ENCODE results near the gene SGCA. TPM values are rescaled to one million over a fixed set of nuclear protein-coding genes. Genes with fewer than 3 reads are reported as not detected.

Gene SGCA
- total and polyA plus RNA-seq, 2 of the 13 experiments (the other 11 are each of a cell fraction or from before 2014, with no cell fraction given): not detected

DNA sequence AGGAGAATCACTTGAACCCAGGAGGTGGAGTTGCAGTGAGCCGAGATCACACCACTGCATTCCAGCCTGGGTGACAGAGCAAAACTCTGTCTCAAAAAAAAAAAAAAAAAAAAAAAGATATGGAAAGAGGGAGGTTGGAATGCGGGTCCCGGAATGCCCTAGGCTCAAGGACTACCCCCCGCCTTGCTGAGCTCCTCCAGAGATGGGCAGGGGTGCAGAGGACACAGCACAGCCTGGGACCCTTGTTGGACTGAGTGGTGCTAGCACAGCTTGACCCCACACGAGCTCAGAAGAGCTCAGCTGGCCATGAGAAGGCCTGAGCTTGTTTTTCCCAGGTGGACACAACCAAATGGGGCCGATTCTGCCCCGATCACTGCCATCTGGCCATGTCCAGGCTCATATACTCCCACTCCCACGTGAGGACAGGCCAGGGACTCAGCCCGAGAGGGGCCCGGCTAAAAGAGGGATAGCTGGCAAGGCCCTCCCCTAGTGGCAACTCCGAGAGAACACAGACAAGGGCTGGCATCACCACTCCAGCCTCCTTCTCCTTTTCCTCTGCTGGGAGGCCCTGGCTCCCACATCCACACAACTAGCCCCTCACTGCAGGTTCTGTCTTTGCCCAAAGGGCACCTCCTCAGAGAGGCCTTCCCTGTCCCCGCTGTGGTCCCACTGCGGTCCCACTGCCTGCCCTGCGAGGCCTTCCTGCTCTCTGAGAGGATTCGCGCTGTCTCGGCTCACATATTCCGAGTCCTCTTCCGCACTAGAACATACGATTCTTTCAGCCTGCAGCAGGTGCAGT is 11.0 kb downstream of the SGCA start:
- FAIRE-seq: no peak
- H3K9ac ChIP-seq (ENCODE audit: insufficient read depth, low read depth, low read length): no peak overlapping the region
- TF ChIP-seq ZNF460 (CRISPR knock-in tag; IDR thresholded peaks at IDR 0.05; ENCODE audit: borderline replicate concordance) (peak; percentile 5; the same call in 1 of the 2 replicates), MTA3 (CRISPR knock-in tag; IDR thresholded peaks at IDR 0.05) (no peak), NCOA2 (CRISPR knock-in tag; IDR thresholded peaks at IDR 0.05) (no peak), HNF4A (CRISPR knock-in tag; IDR thresholded peaks at IDR 0.05) (no peak), ZNF343 (CRISPR knock-in tag; IDR thresholded peaks at IDR 0.05) (0 out of 2 replicates have a peak, but pooled peaks have one; percentile 36), NFE2L1 (CRISPR knock-in tag; IDR thresholded peaks at IDR 0.05; ENCODE audit: borderline replicate concordance) (0 out of 2 replicates have a peak, but pooled peaks have one; percentile 52), ZNF367 (CRISPR knock-in tag; IDR thresholded peaks at IDR 0.05; ENCODE audit: borderline replicate concordance) (no peak), HNRNPL (IDR thresholded peaks at IDR 0.05; ENCODE audit: low read depth, low read length) (0 out of 2 replicates have a peak, but pooled peaks have one; percentile 59), ZNF569 (CRISPR knock-in tag; IDR thresholded peaks at IDR 0.05; ENCODE audit: borderline replicate concordance) (no peak), ZNF24 (IDR thresholded peaks at IDR 0.05) (no peak), ZNF10 (CRISPR knock-in tag; IDR thresholded peaks at IDR 0.05; ENCODE audit: borderline replicate concordance, low read depth) (no peak), TMF1 (CRISPR knock-in tag; IDR thresholded peaks at IDR 0.05; ENCODE audit: low read depth) (no peak), NR2F2 (IDR thresholded peaks at IDR 0.05; ENCODE audit: borderline replicate concordance, low read depth) (no peak), KDM6A (CRISPR knock-in tag; IDR thresholded peaks at IDR 0.05; ENCODE audit: low read depth) (no peak), BCL6 (CRISPR knock-in tag; IDR thresholded peaks at IDR 0.05) (no peak), MYNN (CRISPR knock-in tag; IDR thresholded peaks at IDR 0.05; ENCODE audit: low read depth) (no peak), GZF1 (CRISPR knock-in tag; IDR thresholded peaks at IDR 0.05) (no peak), PPARG (CRISPR knock-in tag; conservative IDR thresholded peaks at IDR 0.05) (no peak), ZKSCAN8 (CRISPR knock-in tag; IDR thresholded peaks at IDR 0.05; ENCODE audit: borderline replicate concordance) (no peak)
- TF ChIP-seq, protein P1, sequence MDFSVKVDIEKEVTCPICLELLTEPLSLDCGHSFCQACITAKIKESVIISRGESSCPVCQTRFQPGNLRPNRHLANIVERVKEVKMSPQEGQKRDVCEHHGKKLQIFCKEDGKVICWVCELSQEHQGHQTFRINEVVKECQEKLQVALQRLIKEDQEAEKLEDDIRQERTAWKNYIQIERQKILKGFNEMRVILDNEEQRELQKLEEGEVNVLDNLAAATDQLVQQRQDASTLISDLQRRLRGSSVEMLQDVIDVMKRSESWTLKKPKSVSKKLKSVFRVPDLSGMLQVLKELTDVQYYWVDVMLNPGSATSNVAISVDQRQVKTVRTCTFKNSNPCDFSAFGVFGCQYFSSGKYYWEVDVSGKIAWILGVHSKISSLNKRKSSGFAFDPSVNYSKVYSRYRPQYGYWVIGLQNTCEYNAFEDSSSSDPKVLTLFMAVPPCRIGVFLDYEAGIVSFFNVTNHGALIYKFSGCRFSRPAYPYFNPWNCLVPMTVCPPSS (IDR thresholded peaks at IDR 0.05): no peak
- TF ChIP-seq, protein P2, sequence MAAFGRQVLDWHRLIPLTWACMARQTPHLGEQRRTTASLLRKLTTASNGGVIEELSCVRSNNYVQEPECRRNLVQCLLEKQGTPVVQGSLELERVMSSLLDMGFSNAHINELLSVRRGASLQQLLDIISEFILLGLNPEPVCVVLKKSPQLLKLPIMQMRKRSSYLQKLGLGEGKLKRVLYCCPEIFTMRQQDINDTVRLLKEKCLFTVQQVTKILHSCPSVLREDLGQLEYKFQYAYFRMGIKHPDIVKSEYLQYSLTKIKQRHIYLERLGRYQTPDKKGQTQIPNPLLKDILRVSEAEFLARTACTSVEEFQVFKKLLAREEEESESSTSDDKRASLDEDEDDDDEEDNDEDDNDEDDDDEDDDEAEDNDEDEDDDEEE (CRISPR knock-in tag; IDR thresholded peaks at IDR 0.05): peak; percentile 45; the same call in 1 of the 2 replicates
- TF ChIP-seq, protein P3, sequence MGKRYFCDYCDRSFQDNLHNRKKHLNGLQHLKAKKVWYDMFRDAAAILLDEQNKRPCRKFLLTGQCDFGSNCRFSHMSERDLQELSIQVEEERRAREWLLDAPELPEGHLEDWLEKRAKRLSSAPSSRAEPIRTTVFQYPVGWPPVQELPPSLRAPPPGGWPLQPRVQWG (CRISPR knock-in tag; IDR thresholded peaks at IDR 0.05; ENCODE audit: borderline replicate concordance, low read depth): no peak
- TF ChIP-seq, protein P4, sequence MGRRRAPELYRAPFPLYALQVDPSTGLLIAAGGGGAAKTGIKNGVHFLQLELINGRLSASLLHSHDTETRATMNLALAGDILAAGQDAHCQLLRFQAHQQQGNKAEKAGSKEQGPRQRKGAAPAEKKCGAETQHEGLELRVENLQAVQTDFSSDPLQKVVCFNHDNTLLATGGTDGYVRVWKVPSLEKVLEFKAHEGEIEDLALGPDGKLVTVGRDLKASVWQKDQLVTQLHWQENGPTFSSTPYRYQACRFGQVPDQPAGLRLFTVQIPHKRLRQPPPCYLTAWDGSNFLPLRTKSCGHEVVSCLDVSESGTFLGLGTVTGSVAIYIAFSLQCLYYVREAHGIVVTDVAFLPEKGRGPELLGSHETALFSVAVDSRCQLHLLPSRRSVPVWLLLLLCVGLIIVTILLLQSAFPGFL (CRISPR knock-in tag; IDR thresholded peaks at IDR 0.05): no peak

More for the DNA sequence above, 11.0 kb downstream of the SGCA start:
- no peak overlapping the region for H2AFZ ChIP-seq (ENCODE audit: low read length)
- in situ Hi-C loops (cut with HindIII; ENCODE audit: extremely low pct_ligation_motif_present, low pct_unique_long_range_greater_than_20kb): no loop called here
- 61% methylated on average over 18 of the region's 20 CpGs for WGBS (ENCODE audit: low lambda C conversion rate)
- no peaks in the 10 kb centered on the region for H4K20me1 ChIP-seq (ENCODE audit: insufficient read depth, low read length)
- no peaks in the 10 kb centered on the region for H3K79me2 ChIP-seq (ENCODE audit: insufficient read depth, low read length)
- H3K36me3 ChIP-seq (replicated peaks in 1 of 2; ENCODE audit: control insufficient read depth in 1 of 2, insufficient read depth in 2 of 2, low read length in 2 of 2): no peaks in the 10 kb centered on the region
- no peak overlapping the region for H3K4me3 ChIP-seq (replicated peaks in 1 of 3; ENCODE audit: insufficient read depth in 1 of 3, low read depth in 2 of 3, low read length in 3 of 3)
- peaks cover 0 to 15% of the 10 kb centered on the region in 2 experiments; a peak in 2 of 5 replicates for H3K27me3 ChIP-seq (ENCODE audit: control insufficient read depth in 1 of 2, insufficient read depth in 2 of 2, low read length in 2 of 2)
- no TSS peak for BruUV-seq (replicated peaks)
- ChIA-PET POLR2A (no interaction called here), CTCF (ENCODE audit: low intra/inter-chr PET ratio, low total read pairs) (interaction anchor here (1.9 to 3.4 kb wide), 2 partner anchors 7 to 24 kb away, joined by 8 to 11 read pairs; no protein-coding TSS in a partner anchor)
- no peak overlapping the region for H3K4me2 ChIP-seq (ENCODE audit: low read depth, low read length)
- ATAC-seq (peak; percentile 5; the same call in 1 of the 3 replicates), DNase-seq (ENCODE audit: low spot score) (no peak)
- H3K9me3 ChIP-seq (ENCODE audit: low read length): no peaks in the 10 kb centered on the region
- peaks cover 84% of the 10 kb centered on the region for H3K4me1 ChIP-seq (ENCODE audit: insufficient read depth, low read length)
- intact Hi-C loops (cut with micrococcal nuclease; ENCODE audit: unreplicated experiment): no loop called here
- no peak overlapping the region for H3K27ac ChIP-seq (ENCODE audit: extremely low read length, insufficient read depth, low read length)
